GM12878 (cell line): ENCODE results near the gene CT55.
"Not testable (repeated sequence)": the region's sequence is repeated elsewhere in the genome, so short reads cannot be mapped to it uniquely, and the experiment has no call there.

ENCODE experiments used
- ELK1 ChIP-seq: IDR thresholded peaks from 2 replicates; pipeline ENCODE4 v1.6.1; 2012; ENCODE audit warnings: low read depth, low read length, improper control_type of control experiment
- HDAC2 ChIP-seq: fragments of 200-600 bp; sonication (generic); IDR thresholded peaks from 2 replicates; pipeline ENCODE4 v1.6.1; 2017
- MTA3 ChIP-seq: IDR thresholded peaks from 2 replicates; pipeline ENCODE4 v1.6.1; 2012; ENCODE audit warnings: low read length, inconsistent platforms, borderline replicate concordance
- MYC ChIP-seq: IDR thresholded peaks from 2 replicates; pipeline ENCODE4 v1.6.1; 2011; ENCODE audit warnings: mild to moderate bottlenecking, low read length, moderate library complexity, inconsistent platforms; ENCODE audit not compliant: insufficient read depth, insufficient replicate concordance, insufficient read length, severe bottlenecking
- POLR2A ChIP-seq: IDR thresholded peaks from 2 replicates; pipeline ENCODE4 v1.6.1; 2011; ENCODE audit warnings: low read depth, mild to moderate bottlenecking, low read length
- POLR2AphosphoS2 ChIP-seq: IDR thresholded peaks from 2 replicates; pipeline ENCODE4 v1.6.1; 2011; ENCODE audit warnings: low read depth, mild to moderate bottlenecking, low read length, improper control_type of control experiment, moderate library complexity
- POLR2AphosphoS5 ChIP-seq: IDR thresholded peaks from 2 replicates; pipeline ENCODE4 v1.6.1; 2011; ENCODE audit warnings: mild to moderate bottlenecking, low read length, inconsistent platforms
- RAD21 ChIP-seq: IDR thresholded peaks from 2 replicates; pipeline ENCODE4 v1.6.1; 2011; ENCODE audit warnings: mild to moderate bottlenecking, low read depth, low read length, moderate library complexity; ENCODE audit not compliant: insufficient read depth
- REST ChIP-seq: IDR thresholded peaks from 2 replicates; pipeline ENCODE4 v1.6.1; 2012; ENCODE audit warnings: mild to moderate bottlenecking, low read depth, low read length
- SMC3 ChIP-seq: IDR thresholded peaks from 2 replicates; pipeline ENCODE4 v1.6.1; 2011; ENCODE audit warnings: low read length, improper control_type of control experiment, borderline replicate concordance
- SREBF1 ChIP-seq: IDR thresholded peaks from 2 replicates; pipeline ENCODE4 v1.6.1; 2012; ENCODE audit warnings: mild to moderate bottlenecking, low read length
- TF ChIP-seq, protein P1 (sequence below), 3 experiments: IDR thresholded peaks in 2 of 3; conservative IDR thresholded peaks in 1 of 3; 2 replicates each; pipeline ENCODE4 v1.5.1; 2011; ENCODE audit warnings: low read depth in 3 of 3, low read length in 3 of 3, mild to moderate bottlenecking in 3 of 3, control low read depth in 2 of 3, moderate library complexity in 2 of 3, inconsistent platforms in 1 of 3, mixed read lengths in 1 of 3; ENCODE audit not compliant: control insufficient read depth in 2 of 3, insufficient read depth in 1 of 3; ENCODE audit errors: extremely low read depth in 1 of 3

- TF ChIP-seq, protein P1, sequence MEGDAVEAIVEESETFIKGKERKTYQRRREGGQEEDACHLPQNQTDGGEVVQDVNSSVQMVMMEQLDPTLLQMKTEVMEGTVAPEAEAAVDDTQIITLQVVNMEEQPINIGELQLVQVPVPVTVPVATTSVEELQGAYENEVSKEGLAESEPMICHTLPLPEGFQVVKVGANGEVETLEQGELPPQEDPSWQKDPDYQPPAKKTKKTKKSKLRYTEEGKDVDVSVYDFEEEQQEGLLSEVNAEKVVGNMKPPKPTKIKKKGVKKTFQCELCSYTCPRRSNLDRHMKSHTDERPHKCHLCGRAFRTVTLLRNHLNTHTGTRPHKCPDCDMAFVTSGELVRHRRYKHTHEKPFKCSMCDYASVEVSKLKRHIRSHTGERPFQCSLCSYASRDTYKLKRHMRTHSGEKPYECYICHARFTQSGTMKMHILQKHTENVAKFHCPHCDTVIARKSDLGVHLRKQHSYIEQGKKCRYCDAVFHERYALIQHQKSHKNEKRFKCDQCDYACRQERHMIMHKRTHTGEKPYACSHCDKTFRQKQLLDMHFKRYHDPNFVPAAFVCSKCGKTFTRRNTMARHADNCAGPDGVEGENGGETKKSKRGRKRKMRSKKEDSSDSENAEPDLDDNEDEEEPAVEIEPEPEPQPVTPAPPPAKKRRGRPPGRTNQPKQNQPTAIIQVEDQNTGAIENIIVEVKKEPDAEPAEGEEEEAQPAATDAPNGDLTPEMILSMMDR (IDR thresholded peaks at IDR 0.05 in 2 of 3, conservative IDR thresholded peaks at IDR 0.05 in 1 of 3; ENCODE audit: control insufficient read depth in 2 of 3, extremely low read depth in 1 of 3, insufficient read depth in 1 of 3, low read depth in 3 of 3, low read length in 3 of 3): not testable (repeated sequence)
- not testable (repeated sequence) for TF ChIP-seq HDAC2, MYC, MTA3, REST, SREBF1, SMC3, POLR2AphosphoS5, RAD21, POLR2A, POLR2AphosphoS2, ELK1
Observed at GRCh38 chrX:135116064-135116463, 55.1 kb downstream of the CT55 start.
